Central memory CD4-positive, alpha-beta T cell (primary cell): Measurements from ENCODE around the gene TMEM239.

ENCODE experiments used
- DNase-seq: peaks from one replicate; pipeline ENCODE4 v3.0.0; 2022

TMEM239 gene

DNA sequence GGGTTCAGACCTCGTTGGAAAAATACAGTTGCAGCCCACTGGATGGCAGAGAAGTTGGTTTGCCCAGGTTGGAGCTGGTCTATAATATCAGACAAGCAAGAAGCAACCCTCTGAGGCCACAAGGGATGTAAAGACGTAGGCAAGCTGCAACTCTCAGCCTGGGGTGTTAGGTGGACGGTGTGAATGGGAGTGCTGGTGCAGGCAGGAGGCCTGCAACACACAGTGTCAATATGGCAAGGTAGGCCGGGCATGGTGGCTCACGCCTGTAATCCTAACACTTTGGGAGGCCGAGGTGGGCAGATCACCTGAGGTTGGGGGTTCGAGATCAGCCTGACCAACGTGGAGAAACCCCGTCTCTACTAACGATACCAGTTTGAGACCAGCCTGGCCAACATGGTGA is 34.9 kb downstream of the TMEM239 start:
- DNase-seq: no peak

GRCh38 chr20:2858591-2858990 is 42.4 kb downstream of the TMEM239 start:
- DNase-seq: no peak

GRCh38 chr20:2859330-2860121 is 43.4 kb downstream of the TMEM239 start:
- DNase-seq: no peak

DNA sequence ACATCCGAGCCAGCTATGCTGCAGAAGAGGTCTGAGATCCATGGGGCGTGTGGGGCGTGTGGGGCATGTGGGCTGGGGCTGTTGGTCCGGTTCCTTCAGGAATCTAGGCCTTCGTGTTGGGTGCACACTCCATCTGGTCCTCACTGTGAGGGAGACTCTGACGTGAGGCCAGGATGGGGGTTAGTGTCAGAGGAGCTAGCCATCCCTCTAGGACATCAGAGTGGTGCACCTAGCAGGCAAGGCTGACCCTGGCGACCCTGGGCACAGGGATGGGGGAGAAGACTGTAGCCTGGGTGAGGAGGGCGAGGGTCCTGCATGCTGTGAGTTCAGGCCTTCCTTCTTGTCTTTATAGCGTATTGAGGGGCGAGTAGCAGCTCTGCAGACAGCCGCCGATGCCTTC is 48.5 kb downstream of the TMEM239 start:
- DNase-seq: no peak

DNA sequence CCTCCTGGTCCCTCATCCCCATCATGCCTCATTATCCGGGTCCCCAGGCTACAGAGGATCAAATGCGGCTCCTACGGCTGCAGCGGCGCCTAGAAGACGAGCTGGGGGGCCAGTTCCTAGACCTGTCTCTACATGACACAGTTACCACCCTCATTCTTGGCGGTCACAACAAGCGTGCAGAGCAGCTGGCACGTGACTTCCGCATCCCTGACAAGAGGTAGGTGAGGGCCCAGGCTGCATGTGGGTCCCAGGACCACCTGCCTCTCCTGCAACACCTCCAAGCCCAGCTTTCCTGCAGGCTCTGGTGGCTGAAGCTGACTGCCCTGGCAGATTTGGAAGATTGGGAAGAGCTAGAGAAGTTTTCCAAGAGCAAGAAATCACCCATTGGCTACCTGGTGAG is 48.9 kb downstream of the TMEM239 start:
- DNase-seq: no peak

DNA sequence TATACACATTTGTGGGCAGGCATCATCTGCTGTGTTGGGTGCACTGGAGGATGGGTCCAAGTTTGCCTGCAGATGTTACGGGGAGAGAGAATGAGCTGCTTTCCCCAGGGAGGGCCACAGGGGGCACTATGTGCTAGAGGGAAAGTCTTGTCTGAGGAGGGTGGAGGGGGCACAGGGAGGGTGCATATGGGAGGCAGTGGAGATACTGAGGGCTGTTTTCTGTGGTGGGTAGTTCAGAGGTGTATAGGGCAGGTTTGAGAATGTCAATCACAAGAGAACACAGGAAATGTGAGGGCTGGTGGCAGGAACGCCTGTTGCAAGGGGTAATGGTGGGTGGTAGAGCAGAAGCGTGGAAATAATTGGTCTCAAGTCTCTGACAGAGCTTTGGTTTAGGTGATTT is 49.5 kb downstream of the TMEM239 start:
- DNase-seq: no peak

DNA sequence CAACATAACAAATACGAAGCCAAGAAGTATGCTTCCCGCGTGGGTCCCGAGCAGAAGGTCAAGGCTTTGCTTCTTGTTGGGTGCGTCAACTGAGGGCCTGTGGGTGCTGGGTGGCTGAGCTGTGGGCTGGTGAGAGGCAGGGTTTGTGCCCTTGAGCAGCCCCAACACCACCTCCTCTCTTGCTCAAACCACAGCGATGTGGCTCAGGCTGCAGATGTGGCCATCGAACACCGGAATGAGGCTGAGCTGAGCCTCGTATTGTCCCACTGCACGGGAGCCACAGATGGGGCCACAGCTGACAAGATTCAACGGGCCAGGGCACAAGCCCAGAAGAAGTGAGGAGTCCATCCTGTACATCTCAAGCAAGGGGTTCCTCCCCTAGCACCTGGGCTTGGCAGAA is 50.1 kb downstream of the TMEM239 start:
- no peak for DNase-seq

- no peak for DNase-seq
These were observed 51.1 kb downstream of the TMEM239 start for GRCh38 chr20:2867081-2867864.
